Mammary epithelial cell (primary cell): ENCODE measurements around the gene POLRMT.

Experiments
- CTCF ChIP-seq, 2 donors: IDR thresholded peaks in 1 of 2; conservative IDR thresholded peaks in 1 of 2; 2 replicates each; pipeline ENCODE4 v1.5.1; 2011 to 2012; ENCODE audit warnings: inconsistent platforms in 2 of 2, low read length in 2 of 2, mild to moderate bottlenecking in 2 of 2, control low read depth in 1 of 2, low read depth in 1 of 2; ENCODE audit not compliant: insufficient read depth in 1 of 2; ENCODE audit errors: extremely low read depth in 1 of 2
- EZH2 ChIP-seq: IDR thresholded peaks from 2 replicates; pipeline ENCODE4 v1.6.1; 2012; ENCODE audit warnings: low read length, inconsistent platforms, borderline replicate concordance

DNA sequence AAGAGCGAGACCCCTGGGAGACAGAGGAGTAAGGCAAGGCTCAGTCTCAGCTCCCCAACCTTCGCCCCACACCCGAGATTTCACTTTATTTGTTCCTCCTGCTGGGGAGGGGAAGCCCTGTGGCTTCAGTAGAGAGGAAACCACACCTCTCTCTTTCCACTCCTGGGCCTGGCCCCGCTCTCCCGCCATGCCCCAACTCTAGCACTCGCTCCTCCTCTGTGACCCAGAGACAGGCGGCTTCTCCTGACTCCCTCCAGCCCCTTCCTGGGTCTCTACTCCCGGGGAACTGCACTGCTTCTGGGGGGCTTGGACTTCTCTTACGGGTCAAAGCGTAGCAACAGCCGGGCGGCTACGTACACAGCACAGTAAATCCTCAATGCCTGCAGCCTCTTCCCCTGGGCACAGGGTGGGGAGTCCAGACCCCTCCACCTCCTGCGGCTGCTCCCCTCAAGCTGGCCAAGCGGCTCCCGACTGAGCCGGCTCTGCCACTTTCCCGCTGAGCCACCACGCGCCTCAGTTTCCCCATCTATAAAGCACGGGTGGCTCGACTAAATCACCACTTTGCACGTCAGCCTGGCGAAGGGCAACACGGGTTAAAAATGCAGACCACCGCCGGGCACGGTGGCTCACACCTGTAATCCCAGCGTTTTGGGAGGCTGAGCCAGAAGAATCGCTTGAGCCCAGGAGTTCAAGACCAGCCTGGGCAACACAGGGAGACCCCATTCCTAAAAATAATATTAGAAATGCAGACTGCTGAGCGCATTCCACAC, 28.3 kb upstream of the POLRMT start:
- TF ChIP-seq CTCF (conservative IDR thresholded peaks at IDR 0.05 in 1 of 2, IDR thresholded peaks at IDR 0.05 in 1 of 2; ENCODE audit: extremely low read depth in 1 of 2, insufficient read depth in 1 of 2, low read depth in 1 of 2, low read length in 2 of 2): no peak
- no peak for TF ChIP-seq EZH2
